ENCODE results near the gene DIABLO. TPM values are rescaled to one million over a fixed set of nuclear protein-coding genes. Genes with fewer than 3 reads are reported as not detected.

The DIABLO gene
- total and polyA plus RNA-seq, 9 of the 15 experiments (the other 6 are each of a cell fraction or from before 2014, with no cell fraction given), result 37.3 to 101 (median 80.1) TPM

DNA sequence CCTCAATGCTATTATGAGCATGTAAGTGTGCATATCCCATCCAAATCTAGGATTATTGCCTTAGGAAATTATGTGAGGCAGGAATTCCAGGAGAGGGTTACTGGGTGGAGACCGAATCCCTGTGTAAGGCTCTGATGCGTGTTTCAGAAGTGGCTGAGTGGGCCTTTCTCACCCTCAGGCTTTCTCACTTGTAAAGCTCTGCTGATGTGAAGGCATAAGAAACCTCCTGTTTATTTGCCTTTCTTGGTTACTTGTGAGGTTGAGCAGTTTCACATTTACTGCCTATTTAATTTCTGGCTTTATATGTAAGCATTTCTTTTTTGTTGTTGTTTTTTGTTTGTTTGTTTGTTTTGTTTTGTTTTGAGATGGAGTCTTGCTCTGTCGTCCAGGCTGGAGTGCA, 62.9 kb downstream of the DIABLO start:
- no TSS peak for BruUV-seq (replicated peaks)
- Histone ChIP-seq H3K4me2 (ENCODE audit: insufficient read depth, low read length) (no peak overlapping the region), H3K9me3 (replicated peaks; ENCODE audit: control insufficient read depth, insufficient read depth, low read depth, low read length) (no peaks in the 10 kb centered on the region), H3K9ac (ENCODE audit: insufficient read depth in 1 of 2, low read depth in 2 of 2, low read length in 2 of 2) (no peak overlapping the region), H3K79me2 (ENCODE audit: control insufficient read depth, insufficient read depth, low read length) (no peaks in the 10 kb centered on the region), H3K4me1 (replicated peaks in 1 of 2; ENCODE audit: control insufficient read depth in 2 of 2, insufficient read depth in 2 of 2, low read length in 2 of 2) (peaks cover 0 to 6% of the 10 kb centered on the region in 2 experiments; a peak in 3 of 5 replicates), H4K20me1 (replicated peaks; ENCODE audit: control insufficient read depth, insufficient read depth, low read length) (no peaks in the 10 kb centered on the region), H3K9me1 (ENCODE audit: control insufficient read depth, insufficient read depth, low read length) (no peaks in the 10 kb centered on the region), H3K27me3 (ENCODE audit: control insufficient read depth in 2 of 2, insufficient read depth in 2 of 2, low read length in 2 of 2) (peaks cover 12 to 18% of the 10 kb centered on the region in 2 experiments; a peak in 4 of 5 replicates), H3K4me3 (no peak overlapping the region), H3K27ac (ENCODE audit: extremely low read depth, low read depth, low read length) (no peak overlapping the region), H3K36me3 (ENCODE audit: control insufficient read depth, insufficient read depth, low read length) (no peaks in the 10 kb centered on the region), H2AFZ (ENCODE audit: low read depth, low read length) (no peak overlapping the region)
- WGBS (ENCODE audit: insufficient coverage, low coverage, missing lambda C conversion rate), result 39% methylated on average over 2 of the region's 3 CpGs
- in situ Hi-C loops (cut with MboI) (no loop called here), intact Hi-C loops (cut with micrococcal nuclease) (no loop called here)
- DNase-seq (ENCODE audit: extremely low read depth in 1 of 4, low spot score in 3 of 4), result no peak
- ATAC-seq, result no peak
- POLR2A ChIA-PET, result no interaction called here
- no peak for TF ChIP-seq BRD4 (IDR thresholded peaks at IDR 0.05)
- no peak for TF ChIP-seq ZNF444 (CRISPR knock-in tag; IDR thresholded peaks at IDR 0.05)
- no peak for TF ChIP-seq TAF7 (tag; IDR thresholded peaks at IDR 0.05)
- TF ChIP-seq, protein P1, sequence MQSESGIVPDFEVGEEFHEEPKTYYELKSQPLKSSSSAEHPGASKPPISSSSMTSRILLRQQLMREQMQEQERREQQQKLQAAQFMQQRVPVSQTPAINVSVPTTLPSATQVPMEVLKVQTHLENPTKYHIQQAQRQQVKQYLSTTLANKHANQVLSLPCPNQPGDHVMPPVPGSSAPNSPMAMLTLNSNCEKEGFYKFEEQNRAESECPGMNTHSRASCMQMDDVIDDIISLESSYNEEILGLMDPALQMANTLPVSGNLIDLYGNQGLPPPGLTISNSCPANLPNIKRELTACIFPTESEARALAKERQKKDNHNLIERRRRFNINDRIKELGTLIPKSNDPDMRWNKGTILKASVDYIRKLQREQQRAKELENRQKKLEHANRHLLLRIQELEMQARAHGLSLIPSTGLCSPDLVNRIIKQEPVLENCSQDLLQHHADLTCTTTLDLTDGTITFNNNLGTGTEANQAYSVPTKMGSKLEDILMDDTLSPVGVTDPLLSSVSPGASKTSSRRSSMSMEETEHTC (IDR thresholded peaks at IDR 0.05), result no peak
- no peak for TF ChIP-seq POLR2G (IDR thresholded peaks at IDR 0.05; ENCODE audit: low read depth, low read length)
- no peak for TF ChIP-seq MTA1 (IDR thresholded peaks at IDR 0.05; ENCODE audit: borderline replicate concordance)
- FAIRE-seq, result no peak
- CTCF ChIA-PET (ENCODE audit: low intra/inter-chr PET ratio), result no interaction called here
